Right ventricle myocardium inferior (tissue), 1 donor: Measurements from ENCODE around the gene ITPRID2. TPM values are rescaled to one million over a fixed set of nuclear protein-coding genes. Genes with fewer than 3 reads are reported as not detected.

Source experiments
- ATAC-seq: fragments of 200-7000 bp; cut with Tn5 transposase; one replicate; pipeline ENCODE4 v1.9.1; 2020; ENCODE audit warnings: mild to moderate bottlenecking, moderate library complexity
- DNase-seq: peaks from one replicate; pipeline ENCODE4 v3.0.0; 2021; ENCODE audit errors: missing footprints
- intact Hi-C: fragments of 100-400 bp; cut with DNase I; formaldehyde crosslinking; loops from one replicate; pipeline ENCODE4 v1.11.0; 2022
- total RNA-seq: library from RNA; stranded (reverse); fragmentation: NEBNext Ultra II Directional; extraction: Animal tissue kit (Norgen Biotek cat#: 25700); gene quantifications from one replicate; pipeline ENCODE4 v1.2.1, GENCODE V29; 2021
- donor health status: DM: no; HTN: yes; CAD: no; lungs with severe emphysema.

ITPRID2 gene
- total RNA-seq, 1 donor from 2014 or later = 64.5 TPM

DNA sequence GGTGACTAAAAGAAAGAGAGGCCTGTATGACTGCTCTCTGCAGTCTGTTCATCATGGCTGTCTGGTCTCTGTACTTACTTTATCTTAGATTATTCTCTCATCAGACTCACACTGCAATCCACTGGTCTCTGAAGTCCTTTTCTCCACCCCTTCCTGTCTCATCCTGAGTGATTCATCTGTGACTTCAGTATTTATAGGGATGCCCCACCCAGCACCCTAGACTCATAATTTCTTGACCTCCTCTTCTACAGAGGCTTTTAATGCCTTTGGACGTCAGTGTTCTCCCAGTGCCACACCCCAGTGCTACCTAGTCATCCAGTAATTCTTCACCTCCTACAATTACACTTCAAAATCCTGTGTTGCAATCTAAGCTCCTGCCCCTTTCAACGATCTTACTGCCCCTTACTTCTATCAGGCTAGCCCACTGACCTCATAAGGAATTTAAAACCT is 14.9 kb upstream of the ITPRID2 start:
- intact Hi-C loops = no loop called here
- DNase-seq = no peak
- no peak for ATAC-seq

DNA sequence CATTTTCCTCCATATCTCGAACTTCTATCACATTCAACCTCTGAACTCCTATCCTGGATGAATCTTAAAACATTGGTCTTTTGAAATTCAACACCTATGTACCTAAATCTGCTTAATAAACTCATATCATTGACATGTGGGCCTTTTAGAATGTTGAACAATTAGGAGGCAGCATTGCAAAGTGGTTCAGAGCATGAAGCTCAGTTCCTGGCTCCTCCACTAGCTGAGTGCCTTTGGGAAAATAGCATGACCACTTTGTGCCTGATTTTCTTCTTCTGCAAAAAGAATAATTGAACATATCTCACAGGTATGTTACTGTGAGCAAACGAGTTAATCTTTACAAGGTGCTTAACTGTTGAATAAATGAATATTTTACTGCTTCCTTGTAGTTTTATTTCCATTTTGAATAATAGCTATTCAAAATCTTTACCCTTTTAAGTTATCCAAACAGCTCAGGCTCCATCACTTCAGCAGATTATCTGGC is 14.3 kb upstream of the ITPRID2 start:
- intact Hi-C loops = no loop called here
- ATAC-seq (no peak), DNase-seq (no peak)

DNA sequence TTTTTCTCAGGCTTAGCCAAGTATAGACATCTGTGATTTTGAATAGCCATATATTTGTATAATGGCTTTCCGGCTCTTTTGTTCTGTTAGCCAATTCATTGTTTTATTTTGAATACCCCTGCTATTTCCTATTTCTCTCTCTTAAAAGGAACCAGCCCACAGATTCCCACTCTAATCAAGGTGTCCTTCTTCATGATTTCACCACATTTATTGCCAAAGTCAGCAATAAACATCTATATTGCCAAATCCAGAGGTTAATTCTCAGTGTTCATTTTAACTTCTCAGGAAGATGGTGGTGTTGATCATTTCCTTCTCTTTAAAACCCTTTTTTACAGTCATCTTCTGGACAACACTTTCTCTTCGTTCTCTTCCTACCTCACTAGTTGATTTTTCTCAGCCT is 13.1 kb upstream of the ITPRID2 start:
- ATAC-seq (no peak), DNase-seq (no peak)
- intact Hi-C loops = no loop called here

- intact Hi-C loops = no loop called here
- no peak for DNase-seq
- no peak for ATAC-seq
Observed at GRCh38 chr2:181879295-181879694, 12.2 kb upstream of the ITPRID2 start.

DNA sequence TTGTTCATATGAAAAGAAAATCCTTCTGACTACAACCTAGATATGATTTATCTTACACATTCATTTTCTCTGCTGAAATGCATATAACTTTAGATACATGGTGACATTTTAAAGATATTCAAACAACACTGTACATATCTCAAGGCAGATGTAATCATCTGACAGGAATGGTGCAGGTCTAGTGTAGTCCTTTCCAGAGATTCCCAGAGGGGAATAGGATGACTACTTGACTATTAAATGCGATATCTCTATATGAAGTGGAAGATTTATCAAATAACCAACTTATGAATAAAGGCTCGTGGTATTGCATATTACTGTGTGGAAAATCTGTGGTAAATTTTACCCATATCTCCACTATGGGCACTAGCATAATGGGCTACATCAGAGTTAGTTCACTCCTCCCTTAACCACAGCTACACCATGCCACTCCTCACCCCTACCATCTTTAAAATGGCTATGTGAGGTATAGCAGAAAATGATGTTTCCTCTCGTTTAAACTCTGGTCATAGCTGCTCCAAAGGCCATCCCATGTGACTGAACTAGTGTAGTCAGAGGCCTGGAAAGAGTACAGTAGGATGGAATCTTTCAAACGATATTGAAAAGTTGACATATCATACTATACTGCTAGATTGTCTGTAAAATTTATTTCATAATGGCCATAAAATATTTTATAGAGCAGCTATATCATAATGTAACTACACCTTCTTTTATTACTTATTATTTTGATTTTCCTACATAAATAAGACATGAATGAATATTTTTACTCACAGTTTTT is 9.1 kb upstream of the ITPRID2 start:
- intact Hi-C loops = no loop called here
- ATAC-seq (no peak), DNase-seq (no peak)

- no peak for ATAC-seq
- DNase-seq = no peak
- intact Hi-C loops = no loop called here
Observed at GRCh38 chr2:181884601-181885000, 6.9 kb upstream of the ITPRID2 start.

DNA sequence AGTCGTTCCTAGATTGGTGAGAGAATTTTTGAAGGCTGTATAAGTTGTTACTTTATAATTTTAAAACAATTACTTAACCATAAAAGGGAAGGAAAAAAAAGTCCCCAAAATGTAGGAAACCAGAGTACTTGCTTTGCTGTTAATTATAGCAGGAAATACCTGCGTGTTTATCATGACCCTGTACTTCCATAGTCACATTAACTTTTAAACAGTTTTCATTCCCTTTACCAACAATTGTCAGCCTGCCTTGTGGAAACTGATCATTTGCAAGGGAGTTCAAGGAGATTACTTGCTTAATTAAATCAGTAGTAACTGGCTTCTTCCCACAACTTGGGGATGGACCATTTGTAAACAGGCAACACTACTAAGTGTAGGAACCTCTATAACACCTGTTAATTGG is 6.4 kb upstream of the ITPRID2 start:
- ATAC-seq = no peak
- intact Hi-C loops = no loop called here
- no peak for DNase-seq

DNA sequence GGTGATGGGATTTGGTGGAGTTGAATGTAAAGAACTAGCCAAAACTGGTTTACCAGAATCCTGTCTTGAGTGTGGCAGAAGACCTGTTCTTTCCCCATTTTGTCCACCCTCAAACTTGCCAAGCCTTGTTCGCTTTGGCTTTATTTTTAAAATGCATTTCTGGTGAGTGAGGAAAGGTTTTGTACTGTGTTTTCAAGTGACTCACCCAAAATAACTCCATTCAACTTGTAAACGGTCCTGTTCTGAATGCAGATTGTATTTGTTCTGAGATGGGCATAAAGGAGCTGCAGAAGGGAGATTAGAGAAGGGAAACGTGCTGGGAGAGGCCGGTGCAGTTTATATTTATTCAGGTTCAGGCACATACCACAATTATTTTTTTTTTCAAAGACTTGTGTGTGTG is 5.3 kb upstream of the ITPRID2 start:
- intact Hi-C loops = no loop called here
- DNase-seq = no peak
- ATAC-seq = no peak

GRCh38 chr2:181887045-181887444 is 4.5 kb upstream of the ITPRID2 start:
- DNase-seq (no peak), ATAC-seq (no peak)
- intact Hi-C loops = no loop called here

DNA sequence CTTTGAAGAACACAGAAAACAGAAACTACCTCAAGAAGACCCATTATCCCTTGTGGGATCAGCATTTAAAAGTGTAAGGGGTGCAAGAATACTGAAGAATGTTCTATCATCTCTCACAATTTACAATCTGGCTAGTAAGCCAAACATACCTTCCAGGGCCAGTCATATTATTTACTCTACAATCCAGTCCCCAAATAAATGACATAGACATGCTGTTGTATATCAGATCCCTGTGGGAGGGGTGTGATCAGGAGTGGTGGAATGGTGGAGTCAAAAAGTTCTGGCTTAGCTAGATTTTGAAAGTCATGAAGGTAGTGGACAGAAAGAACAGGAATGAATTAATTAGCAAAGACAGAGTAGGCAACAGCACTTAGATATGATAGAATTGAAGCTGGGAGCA is 1.8 kb upstream of the ITPRID2 start:
- intact Hi-C loops = loop anchor here (5.0 to 10.0 kb wide), 5 partner anchors 42 to 905 kb away; partner anchors contain the start of genes PPP1R1C and UBE2E3
- ATAC-seq (no peak), DNase-seq (no peak)

DNA sequence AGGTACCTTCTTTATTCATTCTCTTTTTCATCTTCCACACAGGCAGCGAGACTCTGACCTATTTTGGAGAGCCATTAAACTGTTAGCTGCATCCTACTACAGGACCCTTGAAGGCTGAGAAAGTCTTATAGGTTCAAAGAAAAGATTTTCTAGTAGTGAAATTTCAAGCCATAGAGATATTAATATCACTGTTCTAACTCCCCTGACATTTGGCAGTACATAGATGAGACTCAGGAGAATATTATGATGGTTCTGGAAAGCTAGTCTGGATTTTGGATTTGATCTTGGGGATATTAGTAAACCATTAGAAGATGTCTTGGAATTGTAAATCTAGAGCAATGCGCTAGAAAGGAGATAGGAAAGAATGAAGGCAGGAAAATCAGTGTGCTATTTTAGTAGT is 1.3 kb upstream of the ITPRID2 start:
- intact Hi-C loops = loop anchor here (5.0 to 10.0 kb wide), 5 partner anchors 43 to 905 kb away; partner anchors contain the start of genes PPP1R1C and UBE2E3
- DNase-seq = no peak
- no peak for ATAC-seq

DNA sequence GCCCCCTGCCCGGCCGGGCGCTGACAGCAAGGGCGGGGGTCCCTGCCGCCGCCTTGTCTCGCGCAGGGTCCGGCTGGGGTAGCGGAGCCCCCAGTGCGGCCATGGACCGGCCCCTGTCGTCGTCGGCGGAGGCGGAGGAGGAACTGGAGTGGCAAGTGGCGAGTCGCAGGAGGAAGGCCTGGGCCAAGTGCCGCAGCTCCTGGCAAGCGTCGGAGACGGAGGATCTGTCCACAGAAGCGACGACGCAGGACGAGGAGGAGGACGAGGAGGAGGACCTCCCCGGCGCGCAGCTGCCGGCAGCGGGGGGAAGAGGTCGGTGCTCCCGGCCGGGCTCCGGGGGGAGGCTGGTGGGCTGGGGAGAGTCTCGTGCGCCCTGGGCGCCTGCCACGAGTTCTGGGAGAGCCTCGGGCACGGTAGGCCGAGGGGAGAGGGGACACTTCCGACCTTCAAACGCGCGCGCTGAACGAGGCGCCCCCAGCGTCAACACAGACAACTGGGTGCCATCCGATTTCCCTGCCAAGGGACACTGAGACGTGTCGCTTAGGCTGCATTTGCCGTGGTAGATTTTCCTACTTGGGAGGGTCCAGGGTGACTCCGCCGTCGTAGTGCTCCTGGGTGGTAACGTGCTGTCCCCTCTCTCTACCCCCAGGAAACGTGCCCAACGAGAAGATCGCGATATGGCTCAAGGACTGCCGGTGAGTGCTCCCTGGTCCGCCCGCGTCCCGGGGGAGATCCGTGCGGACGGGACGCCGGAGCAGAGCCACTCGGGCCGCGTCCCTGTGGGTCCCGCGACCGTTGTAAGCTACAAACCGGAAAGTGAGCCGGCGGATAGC is 652 bp downstream of the ITPRID2 start:
- peak; percentile 74 for ATAC-seq
- intact Hi-C loops = loop anchor here (5.0 to 10.0 kb wide), 5 partner anchors 45 to 907 kb away; partner anchors contain the start of genes PPP1R1C and UBE2E3
- DNase-seq = peak; percentile 91

DNA sequence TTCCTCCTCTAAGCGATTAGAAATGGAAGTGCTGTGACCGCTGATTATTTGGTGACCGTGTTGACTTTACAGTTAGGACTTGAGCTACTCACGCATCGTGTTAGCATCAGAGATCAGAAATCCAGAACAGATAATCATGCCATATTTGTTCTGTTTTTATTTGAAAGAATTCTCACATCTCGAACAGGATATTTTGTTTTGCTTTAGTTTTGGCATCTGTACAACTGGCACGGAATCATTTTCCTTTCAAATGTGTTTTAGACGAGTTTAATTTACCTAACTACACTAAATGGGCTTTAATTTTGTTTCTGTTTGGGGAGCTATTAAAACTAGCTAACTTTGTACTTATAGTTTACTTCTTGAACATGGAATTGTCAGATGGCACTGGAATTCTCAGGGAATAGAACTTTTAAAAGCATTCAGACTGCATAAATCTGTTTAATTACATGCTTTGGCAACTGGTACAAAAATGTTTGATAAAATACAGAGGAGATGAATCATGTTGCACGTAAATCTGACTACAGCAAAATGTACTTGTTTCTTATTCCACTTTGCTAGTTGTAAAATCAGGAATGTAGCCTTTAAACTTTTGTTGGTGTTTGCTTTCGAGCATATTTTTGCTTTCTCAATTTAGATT is 1.4 kb downstream of the ITPRID2 start:
- intact Hi-C loops = loop anchor here (5.0 to 10.0 kb wide), 5 partner anchors 46 to 908 kb away; partner anchors contain the start of genes PPP1R1C and UBE2E3
- DNase-seq (no peak), ATAC-seq (no peak)

DNA sequence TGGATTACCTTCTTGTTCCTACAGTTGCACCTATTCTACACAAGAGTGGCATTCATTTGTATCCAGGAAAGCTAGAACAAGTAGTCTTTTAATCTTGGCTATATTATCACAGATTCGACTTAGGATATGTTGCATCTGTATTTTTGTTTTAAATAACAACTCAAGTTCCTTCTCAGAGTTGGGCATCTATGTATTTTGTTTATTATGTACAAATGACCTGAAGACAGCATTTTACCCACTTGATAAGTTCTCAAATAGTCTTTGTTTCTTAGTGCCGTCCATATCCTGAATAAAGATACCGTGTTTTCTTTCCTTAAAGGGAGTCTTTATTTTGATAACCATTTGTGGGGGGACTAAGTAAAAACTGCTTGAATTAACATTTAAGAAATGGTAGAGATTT is 2.9 kb downstream of the ITPRID2 start:
- DNase-seq (no peak), ATAC-seq (no peak)
- intact Hi-C loops = loop anchor here (5.0 to 10.0 kb wide), 5 partner anchors 47 to 910 kb away; partner anchors contain the start of genes PPP1R1C and UBE2E3

- ATAC-seq (no peak), DNase-seq (no peak)
- intact Hi-C loops = loop anchor here (10.0 kb wide), 2 partner anchors 179 to 911 kb away; partner anchors contain the start of gene UBE2E3
Observed at GRCh38 chr2:181895818-181896217, 4.3 kb downstream of the ITPRID2 start.

DNA sequence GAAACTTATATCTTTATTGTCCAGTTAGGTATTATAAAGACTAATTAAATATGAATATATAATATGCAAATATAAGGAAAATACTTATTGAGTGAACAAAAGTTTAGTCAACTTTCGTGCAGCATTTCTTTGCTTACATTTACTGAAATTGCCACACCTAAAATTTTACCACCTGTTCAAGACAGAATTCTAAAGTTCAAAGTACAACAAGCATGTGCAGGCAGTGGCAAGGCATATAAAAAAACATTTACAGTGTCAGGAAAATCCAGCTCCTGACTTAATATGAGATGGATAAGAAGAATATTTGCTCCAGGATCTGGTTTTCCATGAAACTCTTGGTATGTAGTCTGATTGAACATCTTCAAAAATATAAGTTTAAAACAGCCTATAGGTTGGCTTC is 4.8 kb downstream of the ITPRID2 start:
- intact Hi-C loops = loop anchor here (10.0 kb wide), 2 partner anchors 179 to 911 kb away; partner anchors contain the start of gene UBE2E3
- DNase-seq = no peak
- ATAC-seq = no peak

GRCh38 chr2:181900007-181900651 is 8.6 kb downstream of the ITPRID2 start:
- DNase-seq = no peak
- intact Hi-C loops = no loop called here
- ATAC-seq = no peak

DNA sequence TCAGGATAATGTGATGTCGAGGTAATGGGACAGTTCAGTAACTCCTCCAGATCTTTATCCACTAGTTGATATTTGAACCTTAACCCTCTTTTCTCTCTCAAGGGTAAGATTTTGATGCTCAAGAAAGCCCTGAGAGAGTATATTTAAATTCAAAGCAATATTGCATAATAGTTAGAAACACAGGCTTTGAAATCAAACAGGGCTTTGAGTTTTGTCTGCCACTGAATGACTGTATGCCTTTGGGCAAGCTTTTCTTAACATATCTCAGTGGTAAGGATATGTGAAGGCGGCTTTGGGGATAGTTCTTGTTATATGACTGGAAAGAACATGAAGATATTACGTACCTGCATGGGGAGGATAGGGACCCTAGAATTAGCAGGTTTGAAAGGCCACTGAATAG is 11.1 kb downstream of the ITPRID2 start:
- DNase-seq = no peak
- intact Hi-C loops = no loop called here

More for the DNA sequence above, 11.1 kb downstream of the ITPRID2 start:
- no peak for ATAC-seq
